K562 (cell line): Measurements from ENCODE around the gene PPP1R15B. TPM values are rescaled to one million over a fixed set of nuclear protein-coding genes. Genes with fewer than 3 reads are reported as not detected.
A peak's percentile ranks its signal among the peaks of the same experiment; 100 is the strongest.

Experiments used
- CBFB ChIP-seq: sonication (generic); formaldehyde crosslinking; IDR thresholded peaks from 2 replicates; pipeline ENCODE4 v1.4.0; 2020; ENCODE audit warnings: mild to moderate bottlenecking, missing genetic modification reagents
- EGR1 ChIP-seq: fragments of 450-650 bp; conservative IDR thresholded peaks from 2 replicates; pipeline ENCODE4 v1.6.1; 2017; ENCODE audit warnings: mild to moderate bottlenecking
- HMGN3 ChIP-seq: IDR thresholded peaks from 2 replicates; pipeline ENCODE4 v1.6.1; 2011; ENCODE audit warnings: borderline replicate concordance, low read depth, mild to moderate bottlenecking, mixed read lengths, low read length; ENCODE audit not compliant: insufficient read length; ENCODE audit errors: extremely low read depth
- HSF4 ChIP-seq: fragments of 250-450 bp; sonication (Bioruptor Pico); IDR thresholded peaks from 2 replicates; pipeline ENCODE4 v2.1.2; 2022; ENCODE audit warnings: mild to moderate bottlenecking, moderate library complexity, borderline replicate concordance
- MAFF ChIP-seq: IDR thresholded peaks from 2 replicates; pipeline ENCODE4 v1.6.1; 2012; ENCODE audit warnings: low read length, improper control_type of control experiment
- MAFG ChIP-seq: fragments of 450-650 bp; conservative IDR thresholded peaks from 2 replicates; pipeline ENCODE4 v1.6.1; 2016; ENCODE audit warnings: missing genetic modification characterization, missing compliant biosample characterization
- SMARCB1 ChIP-seq: IDR thresholded peaks from 2 replicates; pipeline ENCODE4 v1.6.1; 2011; ENCODE audit warnings: improper control_type of control experiment, low read depth; ENCODE audit not compliant: insufficient read length
- XRCC4 ChIP-seq: IDR thresholded peaks from one replicate; pipeline ENCODE4 v1.6.1; 2011; ENCODE audit not compliant: insufficient read depth, insufficient read length; ENCODE audit errors: extremely low read depth
- ZBED1 ChIP-seq: IDR thresholded peaks from 2 replicates; pipeline ENCODE4 v1.6.1; 2014
- ZBTB11 ChIP-seq, 3 experiments: fragments of 200-800 bp in 1 of 3; fragments of 250-450 bp in 1 of 3; fragments of 450-650 bp in 1 of 3; sonication (Bioruptor Pico) in 1 of 3; sonication (Bioruptor generic) in 1 of 3; formaldehyde crosslinking in 1 of 3; IDR thresholded peaks; 2 replicates each; pipeline versions ENCODE4 v1.6.1 to v1.8.0; 2016 to 2022; ENCODE audit warnings: mild to moderate bottlenecking in 2 of 3, missing genetic modification characterization in 2 of 3, missing compliant biosample characterization in 1 of 3, moderate library complexity in 1 of 3
- ZKSCAN1 ChIP-seq: fragments of 150-350 bp; IDR thresholded peaks from 2 replicates; pipeline ENCODE4 v1.6.1; 2016; ENCODE audit warnings: low read depth, low read length
- polyA plus RNA-seq, 8 experiments: library from polyadenylated mRNA; depleted of rRNA in 4 of 8; stranded (reverse) in 5 of 8; unstranded in 3 of 8; fragments of >200 nt; fragmentation: Nextera tagmentation in 2 of 8; fragmentation: Illumina TruSeq in 1 of 8; extraction: Ambion mirVana in 2 of 8; extraction: Trizol in 1 of 8; gene quantifications; 2 replicates each; pipeline versions ENCODE4 v1.2.1 to v1.2.3, GENCODE V29; 2011 to 2014; ENCODE audit warnings: inconsistent platforms in 1 of 8, missing spikeins in 1 of 8
- total RNA-seq, 7 experiments: library from RNA; depleted of rRNA in 6 of 7; stranded (reverse); fragments of >200 nt in 6 of 7; fragmentation: Illumina TruSeq in 2 of 7; extraction: Trizol in 2 of 7; gene quantifications; 2 replicates each; pipeline versions ENCODE4 v1.2.1 to v1.2.3, GENCODE V29; 2011 to 2021; ENCODE audit warnings: low replicate concordance in 1 of 7
- TF ChIP-seq, protein P1 (sequence below): fragments of 450-650 bp; IDR thresholded peaks from 2 replicates; pipeline ENCODE4 v1.7.1; 2018; ENCODE audit warnings: mild to moderate bottlenecking, low read depth; ENCODE audit not compliant: partially characterized antibody
- TF ChIP-seq, protein P2 (sequence below): fragments of 250-450 bp; sonication (Bioruptor Pico); IDR thresholded peaks from 2 replicates; pipeline ENCODE4 v1.8.0; 2022; ENCODE audit warnings: moderate library complexity, mild to moderate bottlenecking, inconsistent platforms
- TF ChIP-seq, protein P3 (sequence below): fragments of 250-450 bp; sonication (Bioruptor Pico); IDR thresholded peaks from 2 replicates; pipeline ENCODE4 v1.5.0; 2021; ENCODE audit warnings: mild to moderate bottlenecking, moderate library complexity

Gene PPP1R15B
- total and polyA plus RNA-seq, 9 of the 15 experiments (the other 6 are each of a cell fraction or from before 2014, with no cell fraction given): 17.0 to 48.1 (median 30.8) TPM

DNA sequence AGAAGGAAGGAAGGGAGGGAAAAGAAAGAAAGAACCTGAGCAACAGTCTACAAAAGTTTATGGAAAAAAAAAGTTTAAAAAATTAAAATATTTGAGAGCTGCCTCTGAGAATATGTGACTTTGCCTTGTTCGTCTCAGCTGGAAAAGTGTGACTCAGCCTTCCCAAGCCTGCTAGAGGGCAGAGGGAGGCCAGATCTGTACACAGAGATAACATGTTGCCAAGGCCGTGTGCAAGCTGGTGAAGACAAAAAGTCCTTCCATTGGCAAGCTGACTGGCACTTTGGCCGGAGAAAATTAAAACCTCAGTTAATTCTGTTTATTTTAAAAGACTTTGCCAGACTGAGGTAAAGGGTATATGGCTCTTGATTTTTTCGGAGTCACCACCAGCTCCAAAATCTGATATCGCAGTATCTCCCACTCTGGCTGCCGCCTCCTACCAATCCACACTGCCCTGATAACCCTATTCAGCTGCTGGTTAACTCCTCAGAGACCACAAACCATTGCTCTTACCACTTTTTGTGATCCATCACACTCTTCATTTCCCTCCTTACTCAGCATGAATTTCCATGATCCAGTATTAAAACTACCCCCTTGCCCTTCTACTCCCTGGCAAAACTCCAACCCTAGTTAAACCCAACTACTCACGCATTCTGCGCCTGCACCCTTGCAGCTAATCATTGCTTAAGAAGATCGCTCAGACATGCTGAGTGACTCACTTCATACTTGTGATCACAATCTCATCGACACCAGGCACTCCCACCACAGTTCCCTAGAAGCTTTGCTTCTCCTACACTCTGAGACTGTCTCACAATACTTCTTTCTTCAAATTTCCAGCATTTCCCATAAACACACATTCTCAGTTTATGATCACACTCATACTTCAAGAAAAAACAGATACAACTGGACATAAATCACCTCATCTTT lies 5.7 kb upstream of the PPP1R15B start (continued):
- TF ChIP-seq XRCC4 (no peak), ZKSCAN1 (0 out of 2 replicates have a peak, but pooled peaks have one; percentile 7), ZBED1 (peak; percentile 69), MAFG (peak; percentile 78; the same call in 1 of the 2 replicates), ZBTB11 (CRISPR knock-in tag; IDR thresholded peaks at IDR 0.05) (peak in 1 of 3 experiments; percentile 20; a peak in 1 of 6 replicates), MAFF (peak; percentile 18; the same call in 1 of the 2 replicates), EGR1 (peak; percentile 57), CBFB (CRISPR knock-in tag) (no peak), HSF4 (CRISPR knock-in tag) (no peak), HMGN3 (peak; percentile 71), SMARCB1 (peak; percentile 99)
- TF ChIP-seq, protein P1, sequence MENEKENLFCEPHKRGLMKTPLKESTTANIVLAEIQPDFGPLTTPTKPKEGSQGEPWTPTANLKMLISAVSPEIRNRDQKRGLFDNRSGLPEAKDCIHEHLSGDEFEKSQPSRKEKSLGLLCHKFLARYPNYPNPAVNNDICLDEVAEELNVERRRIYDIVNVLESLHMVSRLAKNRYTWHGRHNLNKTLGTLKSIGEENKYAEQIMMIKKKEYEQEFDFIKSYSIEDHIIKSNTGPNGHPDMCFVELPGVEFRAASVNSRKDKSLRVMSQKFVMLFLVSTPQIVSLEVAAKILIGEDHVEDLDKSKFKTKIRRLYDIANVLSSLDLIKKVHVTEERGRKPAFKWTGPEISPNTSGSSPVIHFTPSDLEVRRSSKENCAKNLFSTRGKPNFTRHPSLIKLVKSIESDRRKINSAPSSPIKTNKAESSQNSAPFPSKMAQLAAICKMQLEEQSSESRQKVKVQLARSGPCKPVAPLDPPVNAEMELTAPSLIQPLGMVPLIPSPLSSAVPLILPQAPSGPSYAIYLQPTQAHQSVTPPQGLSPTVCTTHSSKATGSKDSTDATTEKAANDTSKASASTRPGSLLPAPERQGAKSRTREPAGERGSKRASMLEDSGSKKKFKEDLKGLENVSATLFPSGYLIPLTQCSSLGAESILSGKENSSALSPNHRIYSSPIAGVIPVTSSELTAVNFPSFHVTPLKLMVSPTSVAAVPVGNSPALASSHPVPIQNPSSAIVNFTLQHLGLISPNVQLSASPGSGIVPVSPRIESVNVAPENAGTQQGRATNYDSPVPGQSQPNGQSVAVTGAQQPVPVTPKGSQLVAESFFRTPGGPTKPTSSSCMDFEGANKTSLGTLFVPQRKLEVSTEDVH: peak; percentile 57
- TF ChIP-seq, protein P2, sequence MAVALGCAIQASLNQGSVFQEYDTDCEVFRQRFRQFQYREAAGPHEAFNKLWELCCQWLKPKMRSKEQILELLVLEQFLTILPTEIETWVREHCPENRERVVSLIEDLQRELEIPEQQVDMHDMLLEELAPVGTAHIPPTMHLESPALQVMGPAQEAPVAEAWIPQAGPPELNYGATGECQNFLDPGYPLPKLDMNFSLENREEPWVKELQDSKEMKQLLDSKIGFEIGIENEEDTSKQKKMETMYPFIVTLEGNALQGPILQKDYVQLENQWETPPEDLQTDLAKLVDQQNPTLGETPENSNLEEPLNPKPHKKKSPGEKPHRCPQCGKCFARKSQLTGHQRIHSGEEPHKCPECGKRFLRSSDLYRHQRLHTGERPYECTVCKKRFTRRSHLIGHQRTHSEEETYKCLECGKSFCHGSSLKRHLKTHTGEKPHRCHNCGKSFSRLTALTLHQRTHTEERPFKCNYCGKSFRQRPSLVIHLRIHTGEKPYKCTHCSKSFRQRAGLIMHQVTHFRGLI (CRISPR knock-in tag): no peak
- TF ChIP-seq, protein P3, sequence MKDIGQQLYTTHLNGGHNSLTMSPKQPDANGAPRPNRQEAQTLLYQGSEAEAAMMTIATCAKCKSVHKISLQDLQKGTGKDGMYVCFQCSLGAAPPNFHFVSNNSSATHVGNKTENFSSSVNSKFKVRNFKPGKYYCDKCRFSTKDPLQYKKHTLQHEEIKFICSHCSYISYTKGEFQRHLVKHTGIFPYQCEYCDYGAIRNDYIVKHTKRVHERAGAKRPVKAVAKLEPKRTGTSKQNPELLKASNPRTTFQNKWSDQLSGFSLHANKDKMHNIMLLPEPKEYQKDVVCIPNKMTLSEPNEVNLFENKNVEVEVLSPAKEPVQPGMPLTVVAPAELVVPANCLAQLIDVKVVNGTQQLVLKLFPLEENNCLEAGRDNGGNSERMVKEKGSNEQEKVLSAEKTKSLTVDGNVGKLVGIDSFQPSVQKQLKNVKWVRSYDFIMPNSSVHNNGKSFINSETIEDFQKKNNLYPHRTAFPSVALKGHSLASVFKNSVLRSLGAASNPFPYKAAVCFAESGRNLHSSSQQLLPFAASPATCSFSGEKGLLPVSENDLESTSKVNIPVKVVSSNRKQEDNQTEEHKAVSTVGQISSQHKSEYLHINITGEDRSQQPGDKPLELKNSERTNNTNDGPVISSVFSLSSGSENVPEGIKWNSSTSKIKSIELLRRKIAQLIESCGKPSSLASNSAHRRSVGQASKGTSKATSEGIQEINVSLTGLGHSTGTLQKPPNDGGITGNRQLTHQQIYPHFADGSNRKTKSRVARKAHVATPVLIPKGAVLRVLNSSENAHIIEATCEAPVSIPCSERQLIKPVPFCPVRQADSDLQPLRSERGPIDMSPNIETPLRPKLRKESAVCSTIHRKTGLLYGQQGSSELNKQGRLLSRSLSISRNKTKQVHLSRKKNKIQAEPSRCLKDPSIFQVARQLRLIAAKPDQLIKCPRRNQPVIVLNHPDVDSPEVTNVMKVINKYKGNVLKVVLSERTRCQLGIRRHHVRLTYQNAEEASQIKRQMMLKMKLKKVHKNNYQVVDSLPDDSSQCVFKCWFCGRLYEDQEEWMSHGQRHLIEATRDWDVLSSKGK (CRISPR knock-in tag): no peak
